ENCODE measurements around the gene PHLDB1. TPM values are rescaled to one million over a fixed set of nuclear protein-coding genes. Genes with fewer than 3 reads are reported as not detected.

PHLDB1 gene
- total RNA-seq, 1 experiment from 2014 or later, result 36.2 TPM

- peak; percentile 42 for DNase-seq (ENCODE audit: unreplicated experiment)
- no TSS peak for BruUV-seq (replicated peaks)
- Mint-ChIP-seq H3K4me1 (ENCODE audit: insufficient read depth, unreplicated experiment) (peaks cover 23% of the 10 kb centered on the region), H3K27ac (ENCODE audit: low read depth, unreplicated experiment) (no peak overlapping the region), H3K36me3 (ENCODE audit: insufficient read depth, unreplicated experiment) (peaks cover 15% of the 10 kb centered on the region), H3K27me3 (ENCODE audit: insufficient read depth, unreplicated experiment) (no peaks in the 10 kb centered on the region), H3K9me3 (ENCODE audit: unreplicated experiment) (no peaks in the 10 kb centered on the region), H3K4me3 (ENCODE audit: unreplicated experiment) (peak overlapping the region; percentile 70)
- CTCF ChIA-PET, result interaction anchor here (0.6 to 2.2 kb wide), 11 partner anchors 8 to 475 kb away, joined by 3 to 12 read pairs (median 5); no protein-coding TSS in a partner anchor
- no peak for TF ChIP-seq CTCF (IDR thresholded peaks at IDR 0.05; ENCODE audit: unreplicated experiment)
- intact Hi-C loops (cut with micrococcal nuclease), result loop anchor here (2.0 to 5.0 kb wide), 2 partner anchors 14 to 349 kb away; partner anchors contain the start of gene UPK2
- POLR2A ChIA-PET, result interaction anchor here (0.7 to 7.1 kb wide), 8 partner anchors 14 to 51 kb away, joined by 3 to 113 read pairs (median 4); no protein-coding TSS in a partner anchor
These were observed 1.2 kb downstream of the PHLDB1 start for GRCh38 chr11:118608360-118609227.

GRCh38 chr11:118609380-118610224, 2.2 kb downstream of the PHLDB1 start:
- Mint-ChIP-seq H3K4me3 (ENCODE audit: unreplicated experiment) (peak overlapping the region; percentile 70), H3K4me1 (ENCODE audit: insufficient read depth, unreplicated experiment) (peaks cover 23% of the 10 kb centered on the region), H3K9me3 (ENCODE audit: unreplicated experiment) (no peaks in the 10 kb centered on the region), H3K27ac (ENCODE audit: low read depth, unreplicated experiment) (no peak overlapping the region), H3K27me3 (ENCODE audit: insufficient read depth, unreplicated experiment) (no peaks in the 10 kb centered on the region), H3K36me3 (ENCODE audit: insufficient read depth, unreplicated experiment) (peaks cover 10% of the 10 kb centered on the region)
- DNase-seq (ENCODE audit: unreplicated experiment), result no peak
- no TSS peak for BruUV-seq (replicated peaks)
- ChIA-PET CTCF (interaction anchor here (0.6 to 2.2 kb wide), 10 partner anchors 9 to 474 kb away, joined by 3 to 12 read pairs (median 4); no protein-coding TSS in a partner anchor), POLR2A (interaction anchor here (1.3 to 7.1 kb wide), 3 partner anchors 13 to 50 kb away, joined by 7 to 113 read pairs (median 19); no protein-coding TSS in a partner anchor)
- intact Hi-C loops (cut with micrococcal nuclease), result loop anchor here (2.0 to 5.0 kb wide), 2 partner anchors 13 to 348 kb away; partner anchors contain the start of gene UPK2
- TF ChIP-seq CTCF (IDR thresholded peaks at IDR 0.05; ENCODE audit: unreplicated experiment), result no peak

- H3K9me3 Mint-ChIP-seq (ENCODE audit: unreplicated experiment), result no peaks in the 10 kb centered on the region
- CTCF ChIA-PET, result interaction anchor here (0.7 to 3.1 kb wide), 3 partner anchors 12 to 415 kb away, joined by 3 to 17 read pairs (median 12); no protein-coding TSS in a partner anchor
- POLR2A ChIA-PET, result interaction anchor here (7.1 kb wide), 1 partner anchor 12 kb away, joined by 113 read pairs; no protein-coding TSS in a partner anchor
- H3K27me3 Mint-ChIP-seq (ENCODE audit: insufficient read depth, unreplicated experiment), result no peaks in the 10 kb centered on the region
- H3K36me3 Mint-ChIP-seq (ENCODE audit: insufficient read depth, unreplicated experiment), result peaks cover 14% of the 10 kb centered on the region
- TF ChIP-seq CTCF (IDR thresholded peaks at IDR 0.05; ENCODE audit: unreplicated experiment), result no peak
- intact Hi-C loops (cut with micrococcal nuclease), result no loop called here
- no peak overlapping the region for H3K27ac Mint-ChIP-seq (ENCODE audit: low read depth, unreplicated experiment)
- no TSS peak for BruUV-seq (replicated peaks)
- no peak for DNase-seq (ENCODE audit: unreplicated experiment)
- peaks cover 21% of the 10 kb centered on the region for H3K4me1 Mint-ChIP-seq (ENCODE audit: insufficient read depth, unreplicated experiment)
- H3K4me3 Mint-ChIP-seq (ENCODE audit: unreplicated experiment), result no peak overlapping the region
These were observed 2.9 kb downstream of the PHLDB1 start for GRCh38 chr11:118610225-118610772.

Data from MCF 10A (cell line).